Peyer's patch (tissue), 4 donors: ENCODE measurements around the gene PLEKHG3.

ENCODE experiments used
- CTCF ChIP-seq, 6 experiments: fragments of 450-650 bp in 4 of 6; fragments of 200-600 bp in 2 of 6; sonication (generic) in 1 of 6; IDR thresholded peaks; one replicate each; pipeline ENCODE4 v1.5.1; 2017 to 2019; ENCODE audit warnings: antibody characterized with exemption in 6 of 6, mild to moderate bottlenecking in 3 of 6, moderate library complexity in 1 of 6
- POLR2A ChIP-seq, 2 donors: fragments of 450-650 bp; IDR thresholded peaks; one replicate each; pipeline ENCODE4 v1.5.1; 2017; ENCODE audit warnings: antibody characterized with exemption in 2 of 2, mild to moderate bottlenecking in 2 of 2, moderate library complexity in 2 of 2

GRCh38 chr14:64771161-64771560 lies 66.9 kb downstream of the PLEKHG3 start:
- TF ChIP-seq CTCF (IDR thresholded peaks at IDR 0.05) (no peak), POLR2A (IDR thresholded peaks at IDR 0.05) (no peak)
